HG02981 (cell line): Measurements from ENCODE around the gene AVPR2.

Source experiments
- ATAC-seq: cut with Tn5 transposase; IDR thresholded peaks from one replicate; pipeline ENCODE4 v1.9.1; 2021; ENCODE audit warnings: mild to moderate bottlenecking, moderate library complexity; ENCODE audit not compliant: unreplicated experiment

The AVPR2 gene

GRCh38 chrX:153903991-153904957, at the start of gene AVPR2:
Gene AVPR2, plus strand, starts transcription at chrX:153904673. Its CDS starts 473 bp downstream, at chrX:153905146.
- ATAC-seq = no peak

- no peak for ATAC-seq
These were observed 49.8 kb upstream of the AVPR2 start for GRCh38 chrX:153854702-153855101.

- ATAC-seq = no peak
These were observed 47.0 kb upstream of the AVPR2 start for GRCh38 chrX:153857348-153857903.

GRCh38 chrX:153861151-153861550, 43.3 kb upstream of the AVPR2 start:
- ATAC-seq = no peak

- ATAC-seq = no peak
These were observed 42.7 kb upstream of the AVPR2 start for GRCh38 chrX:153861733-153862310.

DNA sequence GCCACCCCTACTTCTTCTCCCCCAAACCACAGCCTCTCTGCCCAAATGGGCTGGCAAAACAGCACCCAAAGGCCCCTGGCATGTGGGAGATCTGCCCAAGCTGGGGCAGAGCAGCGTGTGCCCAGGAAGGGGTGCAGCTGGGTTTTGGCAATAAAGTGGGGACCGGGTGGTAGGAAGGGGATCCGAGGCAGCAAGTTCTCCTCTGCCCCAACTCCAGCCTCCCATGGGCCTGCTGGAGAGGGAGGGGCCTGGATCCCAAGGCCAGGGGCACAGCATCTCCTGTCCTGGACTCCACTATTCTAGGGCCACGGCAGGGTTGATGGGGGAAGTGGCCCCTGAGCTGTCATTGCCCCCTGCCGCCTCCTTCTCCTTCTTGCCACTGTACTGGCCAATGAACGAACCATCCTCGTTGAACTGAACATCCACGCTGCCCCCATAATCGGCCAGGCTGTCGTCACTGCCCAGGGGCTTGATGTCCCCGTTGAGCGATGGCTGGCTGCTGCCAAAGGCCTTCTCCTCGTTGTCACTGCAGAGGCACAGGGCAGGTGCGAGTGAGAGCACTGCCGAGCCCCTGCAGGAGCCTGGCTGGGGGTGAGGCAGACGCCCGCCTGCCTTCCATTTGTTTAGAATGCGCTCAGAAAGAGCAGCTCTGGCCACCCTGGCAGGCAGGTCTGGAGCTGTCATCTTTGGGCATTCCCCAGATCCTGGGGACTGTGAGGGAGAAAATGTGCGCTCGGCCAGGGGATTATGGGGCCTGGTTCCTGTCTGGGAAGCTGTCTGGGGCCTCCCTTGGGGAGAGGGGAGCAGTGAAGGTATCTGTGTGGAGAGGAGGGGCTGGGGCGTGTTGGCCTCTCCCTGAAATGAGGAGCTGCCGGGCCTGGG, 41.9 kb upstream of the AVPR2 start:
- ATAC-seq = no peak

DNA sequence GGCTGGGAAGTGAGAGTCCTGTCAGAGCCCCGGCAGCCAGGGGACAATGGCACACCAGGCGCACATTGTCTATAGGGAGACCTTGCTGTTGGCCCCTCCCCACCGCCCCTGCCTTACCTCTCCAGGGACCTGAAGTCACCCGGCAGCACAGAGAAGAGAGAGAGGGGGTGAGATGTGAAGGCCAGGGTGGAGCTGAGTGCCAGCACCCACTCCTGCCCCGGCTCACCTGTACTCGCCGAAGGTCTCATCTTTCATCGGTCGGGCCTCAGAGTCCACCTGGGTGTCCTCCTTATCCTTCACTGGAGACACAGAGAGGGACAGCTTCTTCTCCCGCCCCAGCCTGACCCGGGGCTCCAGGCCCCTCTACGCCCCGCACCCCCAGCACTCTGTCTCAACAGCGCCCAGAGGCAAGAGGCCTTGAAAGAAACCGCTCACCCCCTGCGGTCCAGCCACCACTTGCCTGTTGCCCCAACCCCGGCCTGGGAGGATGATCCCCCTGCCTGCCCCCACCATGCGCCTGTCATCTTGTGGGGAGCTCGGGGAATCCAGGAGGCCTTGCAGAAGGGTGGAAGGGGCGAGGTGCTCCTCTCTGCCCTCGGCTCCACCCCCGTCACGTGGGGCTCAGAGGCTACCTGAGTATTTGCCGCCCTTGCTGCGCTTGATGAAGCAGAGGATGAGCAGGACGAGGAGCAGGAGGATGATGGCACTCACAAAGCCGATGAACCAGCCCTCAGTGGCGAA, 41.1 kb upstream of the AVPR2 start:
- ATAC-seq = no peak

DNA sequence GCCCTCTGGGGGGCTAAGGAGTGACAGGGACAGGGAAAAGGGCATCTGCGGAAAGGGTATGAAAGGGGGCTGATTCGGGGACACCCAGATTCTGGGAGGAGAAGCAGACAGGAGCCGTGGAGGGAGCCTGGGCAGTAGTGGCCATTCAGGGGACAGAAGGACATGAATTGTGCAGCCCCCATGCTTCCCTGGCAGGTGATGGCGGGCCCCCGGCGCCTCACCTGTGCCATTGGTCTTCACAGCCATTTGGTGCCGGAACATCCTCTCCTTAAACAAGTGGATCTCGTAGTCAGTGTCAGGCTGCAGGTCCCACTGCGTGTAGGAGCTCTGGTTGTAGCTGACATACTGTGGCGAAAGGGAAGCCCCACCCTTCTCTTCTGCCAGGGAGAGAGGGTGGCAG, 40.4 kb upstream of the AVPR2 start:
- ATAC-seq = no peak

GRCh38 chrX:153864561-153865320, 39.7 kb upstream of the AVPR2 start:
- ATAC-seq = no peak

GRCh38 chrX:153865321-153865580, 39.2 kb upstream of the AVPR2 start:
- ATAC-seq = no peak

GRCh38 chrX:153865685-153866084, 38.8 kb upstream of the AVPR2 start:
- no peak for ATAC-seq

DNA sequence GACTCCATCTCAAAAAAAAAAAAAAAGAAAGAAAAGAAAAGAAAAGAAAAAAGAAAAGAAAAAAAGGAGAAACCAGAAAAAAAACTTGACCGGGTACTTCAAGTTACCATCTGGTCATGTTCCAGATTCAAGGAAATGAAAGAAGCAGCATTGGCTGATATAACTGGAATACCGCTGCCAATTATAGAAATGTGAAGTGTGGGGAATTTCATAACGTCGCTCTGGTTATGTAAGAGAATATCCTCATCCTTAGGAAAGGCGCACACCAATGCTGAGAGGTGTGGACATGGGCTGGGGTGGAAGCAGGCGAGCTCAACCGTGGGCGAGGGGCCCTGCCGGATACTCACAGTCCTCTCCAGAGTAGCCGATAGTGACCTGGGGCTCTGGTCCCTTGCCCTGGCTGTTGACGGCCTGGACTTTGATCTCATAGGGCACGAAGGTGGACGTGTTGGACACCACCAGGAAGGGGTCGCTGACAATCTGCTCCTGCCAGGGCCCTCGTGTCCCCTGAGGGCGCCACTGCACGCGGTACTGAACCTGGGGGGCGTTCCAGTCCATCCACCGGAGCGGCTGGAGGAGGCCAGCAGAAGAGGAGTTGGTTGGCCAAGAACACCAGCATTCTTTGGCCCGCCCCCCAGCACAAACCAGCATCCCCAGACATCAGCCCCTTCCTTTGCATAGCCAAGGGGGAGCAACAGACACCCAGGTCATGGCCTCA, 38.0 kb upstream of the AVPR2 start:
- ATAC-seq = no peak

DNA sequence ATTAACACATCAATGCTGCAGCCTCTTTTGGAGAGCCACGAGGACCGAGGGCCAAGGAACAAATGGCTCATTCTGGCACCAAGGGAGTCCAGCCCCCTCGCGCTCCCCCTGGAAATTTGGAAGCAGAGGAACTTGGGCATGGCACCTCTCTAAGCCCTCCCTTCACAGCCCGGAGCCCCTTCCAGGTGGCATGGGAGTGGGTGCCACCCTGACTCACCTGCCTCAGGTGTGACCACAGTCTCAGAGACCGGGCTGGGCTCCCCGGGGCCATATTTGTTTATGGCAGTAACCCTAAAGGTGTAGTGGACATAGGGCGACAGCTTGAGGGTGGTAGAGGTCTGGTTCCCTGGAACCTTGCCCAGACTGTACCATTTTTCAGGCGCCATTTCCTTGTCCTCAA, 37.3 kb upstream of the AVPR2 start:
- ATAC-seq = no peak

- ATAC-seq = no peak
These were observed 36.8 kb upstream of the AVPR2 start for GRCh38 chrX:153867671-153868070.

GRCh38 chrX:153868576-153869472, 35.6 kb upstream of the AVPR2 start:
- ATAC-seq = no peak

DNA sequence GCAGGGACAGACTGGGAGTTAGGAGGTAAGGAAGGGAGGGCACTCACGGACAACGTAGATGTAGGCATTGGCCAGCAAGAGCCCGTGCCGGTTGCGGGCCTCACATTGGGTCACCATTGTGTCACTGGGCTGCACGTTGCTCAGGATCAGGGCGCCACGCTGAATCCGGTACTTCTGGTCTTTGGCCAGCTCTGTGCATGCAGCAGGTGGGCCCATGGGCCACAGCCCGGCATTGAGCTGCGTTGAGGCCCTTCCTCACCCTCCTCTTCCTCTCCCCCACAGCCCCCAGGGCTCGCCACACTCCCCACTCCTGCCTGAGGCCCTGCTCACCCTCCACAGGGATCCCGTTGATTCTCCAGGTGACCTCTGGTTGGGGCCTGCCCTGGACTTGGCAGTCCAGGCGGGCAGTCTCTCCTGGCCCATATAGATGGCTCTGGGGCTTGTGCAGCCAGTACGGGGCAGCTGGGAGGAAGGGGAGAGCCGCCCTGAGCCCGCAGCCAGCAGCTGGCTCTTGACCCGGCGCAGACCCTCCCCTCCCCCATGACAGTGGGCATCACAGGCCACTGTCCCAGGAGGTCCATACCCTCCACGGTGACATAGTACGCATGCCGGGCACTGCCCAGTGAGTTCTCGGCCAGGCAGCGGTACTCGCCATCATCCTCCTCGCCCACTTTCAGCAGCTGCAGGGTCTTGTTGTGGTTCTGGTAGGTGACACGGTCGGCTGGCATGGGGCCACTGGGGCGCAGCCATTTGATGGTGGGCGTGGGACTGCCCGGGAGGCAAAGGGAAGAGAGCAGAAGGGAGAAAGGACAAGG, 34.8 kb upstream of the AVPR2 start:
- no peak for ATAC-seq

DNA sequence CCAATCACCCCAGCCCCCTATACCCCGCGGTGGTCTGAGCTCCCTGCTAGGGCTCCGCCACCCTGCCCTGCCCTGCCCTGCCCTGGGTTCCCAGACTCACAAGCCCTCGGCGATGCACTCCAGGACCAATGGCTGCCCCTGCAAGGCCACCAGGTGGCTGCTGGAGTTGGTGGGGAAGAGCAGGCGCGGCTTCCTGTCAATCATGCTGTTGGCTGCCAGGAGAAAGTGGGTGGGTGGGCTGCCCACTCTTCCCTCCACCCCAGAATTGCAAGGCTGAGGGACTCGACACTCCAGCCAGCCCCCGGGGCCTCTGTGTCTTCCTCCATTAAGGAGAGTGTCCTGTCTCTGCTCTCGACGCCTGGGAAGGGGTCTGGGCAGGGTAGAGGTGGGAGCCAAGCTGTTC, 34.2 kb upstream of the AVPR2 start:
- no peak for ATAC-seq
